PC-9 (cell line): ENCODE data around the gene GLT8D2. TPM values are rescaled to one million over a fixed set of nuclear protein-coding genes. Genes with fewer than 3 reads are reported as not detected.
A peak's percentile ranks its signal among the peaks of the same experiment; 100 is the strongest.

Source experiments
- BruUV-seq: library from RNA; stranded (reverse); fragments of 400-500 nt; replicated peaks from 2 replicates; lab custom pipeline; 2021; lab: Mats Ljungman, UMichigan
- CTCF ChIA-PET: fragments of 300-600 bp; sonication (Branson Sonifier 250); formaldehyde crosslinking; loops from one replicate; lab custom pipeline; 2022; ENCODE audit warnings: antibody characterized with exemption; lab: Charles Lee
- POLR2A ChIA-PET: fragments of 300-600 bp; sonication (Branson Sonifier 250); formaldehyde crosslinking; loops from one replicate; lab custom pipeline; 2022; ENCODE audit warnings: antibody characterized with exemption; ENCODE audit not compliant: unreplicated experiment; lab: Charles Lee
- DNase-seq, 2 experiments: peaks; one replicate each; pipeline versions ENCODE4 v3.0.0 to v3.0.0-alpha.2; 2015 to 2022; ENCODE audit warnings: mixed read lengths in 1 of 2
- H2AFZ ChIP-seq: fragments of 200-600 bp; sonication (generic); 2 replicates; pipeline ENCODE4 v1.8.1; 2017; ENCODE audit warnings: antibody characterized with exemption
- H3F3A ChIP-seq: fragments of 200-600 bp; sonication (generic); 2 replicates; pipeline ENCODE4 v1.8.1; 2017; ENCODE audit warnings: antibody characterized with exemption, mild to moderate bottlenecking, low read depth; ENCODE audit not compliant: insufficient read depth
- H3K27ac ChIP-seq: fragments of 200-600 bp; sonication (generic); 2 replicates; pipeline ENCODE4 v1.6.1; 2016; ENCODE audit warnings: mixed run types
- H3K27me3 ChIP-seq: fragments of 200-600 bp; sonication (generic); 2 replicates; pipeline ENCODE4 v1.6.1; 2016; ENCODE audit warnings: low read depth, mixed run types; ENCODE audit not compliant: insufficient read depth
- H3K36me3 ChIP-seq: fragments of 200-600 bp; sonication (generic); 2 replicates; pipeline ENCODE4 v1.6.1; 2016; ENCODE audit warnings: low read depth, mixed run types
- H3K4me1 ChIP-seq: fragments of 200-600 bp; sonication (generic); replicated peaks from 2 replicates; pipeline ENCODE4 v1.6.1; 2016; ENCODE audit warnings: mixed run types; ENCODE audit not compliant: insufficient read depth
- H3K4me2 ChIP-seq: fragments of 200-600 bp; sonication (generic); 2 replicates; pipeline ENCODE4 v1.6.1; 2017; ENCODE audit warnings: mixed run types
- H3K4me3 ChIP-seq: fragments of 200-600 bp; sonication (generic); 2 replicates; pipeline ENCODE4 v1.6.1; 2016; ENCODE audit warnings: mixed run types
- H3K79me2 ChIP-seq: fragments of 200-600 bp; sonication (generic); 2 replicates; pipeline ENCODE4 v1.6.1; 2017; ENCODE audit warnings: low read depth, mixed run types
- H3K9me2 ChIP-seq: fragments of 200-600 bp; sonication (generic); 2 replicates; pipeline ENCODE4 v1.8.1; 2017; ENCODE audit warnings: mild to moderate bottlenecking; ENCODE audit not compliant: insufficient read depth
- H3K9me3 ChIP-seq: fragments of 200-600 bp; sonication (generic); 2 replicates; pipeline ENCODE4 v1.8.1; 2016; ENCODE audit warnings: low read depth; ENCODE audit not compliant: insufficient read depth
- H4K20me1 ChIP-seq: fragments of 200-600 bp; sonication (generic); 2 replicates; pipeline ENCODE4 v1.8.1; 2017; ENCODE audit not compliant: insufficient read depth
- EZH2 ChIP-seq: fragments of 200-600 bp; sonication (generic); IDR thresholded peaks from 2 replicates; pipeline ENCODE4 v1.8.0; 2017; ENCODE audit warnings: antibody characterized with exemption, low read depth
- intact Hi-C: fragments of 100-400 bp; cut with micrococcal nuclease; formaldehyde crosslinking; loops from one replicate; pipeline ENCODE4 v1.10.0; 2022; ENCODE audit not compliant: unreplicated experiment
- total RNA-seq: library from RNA; stranded (reverse); gene quantifications from 2 replicates; pipeline ENCODE4 v1.2.3, GENCODE V29; 2021
- TF ChIP-seq, protein P1 (sequence below): fragments of 200-600 bp; sonication (generic); conservative IDR thresholded peaks from 2 replicates; pipeline ENCODE4 v1.6.1; 2017; ENCODE audit warnings: mixed run types, antibody characterized with exemption, mild to moderate bottlenecking, moderate library complexity

Gene GLT8D2
- total RNA-seq, 1 experiment from 2014 or later: 0.31 TPM

DNA sequence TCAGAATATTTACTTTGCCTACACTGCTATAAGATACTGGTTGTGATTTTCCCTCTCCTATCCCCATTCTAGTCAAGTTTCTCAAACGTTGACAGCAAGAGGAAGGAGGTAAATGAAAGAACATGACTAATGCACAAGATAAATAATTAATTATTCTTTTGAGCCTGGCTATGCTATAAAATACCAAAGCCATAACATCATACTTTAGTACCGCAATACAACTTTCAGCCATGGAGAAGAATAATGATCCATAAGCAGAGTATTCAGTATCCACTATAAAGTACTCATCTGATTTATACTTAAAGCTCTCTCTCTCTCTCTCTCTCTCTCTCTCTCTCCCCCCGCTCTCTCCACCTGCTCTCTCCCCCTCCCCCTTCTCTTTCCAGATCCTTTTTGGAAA is 43.1 kb downstream of the GLT8D2 start:
- Histone ChIP-seq H3K27ac (no peak overlapping the region), H3K27me3 (peaks cover 12% of the 10 kb centered on the region; the same call in 1 of the 2 replicates), H3K9me3 (no peaks in the 10 kb centered on the region), H3K4me3 (no peak overlapping the region), H3K36me3 (no peaks in the 10 kb centered on the region), H4K20me1 (no peaks in the 10 kb centered on the region), H3F3A (peaks cover 4% of the 10 kb centered on the region; the same call in 1 of the 2 replicates), H3K4me2 (no peak overlapping the region), H3K9me2 (no peaks in the 10 kb centered on the region), H2AFZ (no peak overlapping the region), H3K79me2 (no peaks in the 10 kb centered on the region), H3K4me1 (peaks cover 5% of the 10 kb centered on the region)
- POLR2A ChIA-PET: interaction anchor here (0.6 kb wide), 1 partner anchor 1061 kb away, joined by 8 read pairs; no protein-coding TSS in a partner anchor
- CTCF ChIA-PET: no interaction called here
- TF ChIP-seq, protein P1, sequence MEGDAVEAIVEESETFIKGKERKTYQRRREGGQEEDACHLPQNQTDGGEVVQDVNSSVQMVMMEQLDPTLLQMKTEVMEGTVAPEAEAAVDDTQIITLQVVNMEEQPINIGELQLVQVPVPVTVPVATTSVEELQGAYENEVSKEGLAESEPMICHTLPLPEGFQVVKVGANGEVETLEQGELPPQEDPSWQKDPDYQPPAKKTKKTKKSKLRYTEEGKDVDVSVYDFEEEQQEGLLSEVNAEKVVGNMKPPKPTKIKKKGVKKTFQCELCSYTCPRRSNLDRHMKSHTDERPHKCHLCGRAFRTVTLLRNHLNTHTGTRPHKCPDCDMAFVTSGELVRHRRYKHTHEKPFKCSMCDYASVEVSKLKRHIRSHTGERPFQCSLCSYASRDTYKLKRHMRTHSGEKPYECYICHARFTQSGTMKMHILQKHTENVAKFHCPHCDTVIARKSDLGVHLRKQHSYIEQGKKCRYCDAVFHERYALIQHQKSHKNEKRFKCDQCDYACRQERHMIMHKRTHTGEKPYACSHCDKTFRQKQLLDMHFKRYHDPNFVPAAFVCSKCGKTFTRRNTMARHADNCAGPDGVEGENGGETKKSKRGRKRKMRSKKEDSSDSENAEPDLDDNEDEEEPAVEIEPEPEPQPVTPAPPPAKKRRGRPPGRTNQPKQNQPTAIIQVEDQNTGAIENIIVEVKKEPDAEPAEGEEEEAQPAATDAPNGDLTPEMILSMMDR: no peak
- TF ChIP-seq EZH2: no peak
- no TSS peak for BruUV-seq
- intact Hi-C loops: no loop called here
- DNase-seq: peak in 1 of 2 experiments; percentile 61

DNA sequence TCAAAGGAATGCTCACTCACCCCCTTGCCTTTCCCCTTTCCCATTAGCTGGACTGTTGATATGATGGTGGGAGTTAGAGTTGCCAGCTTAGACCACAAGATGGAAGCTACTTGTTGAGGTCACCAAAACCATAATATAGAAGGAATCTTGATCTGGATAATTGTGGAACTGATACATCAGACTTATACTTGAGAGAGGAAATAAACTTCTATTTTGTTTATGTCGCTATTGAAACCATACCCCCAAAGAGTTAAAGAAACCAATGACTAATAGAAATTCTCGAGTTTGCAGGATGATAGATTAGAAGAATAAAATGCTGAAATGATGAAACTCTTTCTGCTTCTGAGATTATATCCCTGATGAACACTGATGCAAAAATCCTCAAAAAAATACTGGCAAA is 46.4 kb downstream of the GLT8D2 start:
- Histone ChIP-seq H4K20me1 (no peaks in the 10 kb centered on the region), H3K4me3 (no peak overlapping the region), H3K27me3 (peaks cover 12% of the 10 kb centered on the region; the same call in 1 of the 2 replicates), H3K79me2 (no peaks in the 10 kb centered on the region), H3K27ac (no peak overlapping the region), H3K4me1 (peaks cover 5% of the 10 kb centered on the region; the same call in 1 of the 2 replicates), H3K4me2 (no peak overlapping the region), H3K36me3 (no peaks in the 10 kb centered on the region), H2AFZ (no peak overlapping the region), H3F3A (peaks cover 4% of the 10 kb centered on the region; the same call in 1 of the 2 replicates), H3K9me3 (no peaks in the 10 kb centered on the region), H3K9me2 (0 out of 2 replicates have a peak, but pooled peaks cover 3% of the 10 kb centered on the region)
- ChIA-PET POLR2A (no interaction called here), CTCF (no interaction called here)
- no peak for DNase-seq
- BruUV-seq: no TSS peak
- TF ChIP-seq, protein P1: no peak
- no peak for TF ChIP-seq EZH2
- intact Hi-C loops: no loop called here

DNA sequence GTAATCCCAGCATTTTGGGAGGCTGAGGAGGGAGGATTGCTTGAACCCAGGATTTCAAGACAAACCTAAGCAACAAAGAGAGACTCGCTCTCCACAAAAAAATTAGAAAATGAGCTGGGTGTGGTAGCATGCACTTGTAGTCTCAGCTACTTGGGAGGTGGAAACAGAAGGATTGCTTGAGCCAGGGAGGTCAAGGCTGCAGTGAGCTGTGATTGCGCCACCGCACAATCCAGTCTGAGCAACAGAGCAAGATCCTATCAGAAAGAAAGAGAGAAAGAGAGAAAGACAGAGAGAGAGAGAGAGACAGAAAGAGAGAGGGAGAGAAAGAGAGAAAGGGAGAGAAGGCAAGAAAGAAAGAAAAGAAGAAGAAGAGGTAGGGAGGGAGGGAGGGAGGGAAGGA is 47.3 kb downstream of the GLT8D2 start:
- intact Hi-C loops: no loop called here
- Histone ChIP-seq H3K9me3 (no peaks in the 10 kb centered on the region), H3K4me2 (no peak overlapping the region), H3K27me3 (peaks cover 12% of the 10 kb centered on the region; the same call in 1 of the 2 replicates), H3K4me1 (peaks cover 5% of the 10 kb centered on the region; the same call in 1 of the 2 replicates), H2AFZ (no peak overlapping the region), H3K36me3 (no peaks in the 10 kb centered on the region), H3K9me2 (0 out of 2 replicates have a peak, but pooled peaks cover 3% of the 10 kb centered on the region), H3K79me2 (no peaks in the 10 kb centered on the region), H3K27ac (no peak overlapping the region), H4K20me1 (no peaks in the 10 kb centered on the region), H3K4me3 (no peak overlapping the region), H3F3A (peaks cover 4% of the 10 kb centered on the region; the same call in 1 of the 2 replicates)
- ChIA-PET CTCF (no interaction called here), POLR2A (no interaction called here)
- TF ChIP-seq, protein P1: no peak
- no peak for TF ChIP-seq EZH2
- no peak for DNase-seq
- BruUV-seq: no TSS peak
